OCI-LY1 (cell line): ENCODE data around the gene CRYGD.

Source experiments
- H2AFZ ChIP-seq: fragments of 200-600 bp; sonication (generic), shearing (Covaris generic); 2 replicates; pipeline ENCODE4 v1.6.0; 2014; ENCODE audit warnings: antibody characterized with exemption, mild to moderate bottlenecking, low read length
- H3F3A ChIP-seq: fragments of 200-600 bp; sonication (generic), shearing (Covaris generic); 2 replicates; pipeline ENCODE4 v1.6.0; 2014; ENCODE audit warnings: mild to moderate bottlenecking, antibody characterized with exemption, low read length, moderate library complexity; ENCODE audit not compliant: insufficient read depth
- H3K27ac ChIP-seq: fragments of 200-600 bp; sonication (generic); 2 replicates; pipeline ENCODE4 v1.5.1; 2014; ENCODE audit warnings: low read length, mixed run types, mild to moderate bottlenecking, low read depth; ENCODE audit not compliant: poor library complexity, severe bottlenecking
- H3K27me3 ChIP-seq: fragments of 200-600 bp; sonication (generic); 2 replicates; pipeline ENCODE4 v1.6.0; 2014; ENCODE audit warnings: antibody characterized with exemption, mild to moderate bottlenecking, low read length, moderate library complexity; ENCODE audit not compliant: insufficient read depth
- H3K36me3 ChIP-seq: fragments of 200-600 bp; sonication (generic); 2 replicates; pipeline ENCODE4 v1.6.1; 2014; ENCODE audit warnings: mild to moderate bottlenecking, antibody characterized with exemption, low read length, moderate library complexity, mixed read lengths; ENCODE audit not compliant: insufficient read depth
- H3K4me1 ChIP-seq: fragments of 200-600 bp; sonication (generic); 2 replicates; pipeline ENCODE4 v1.5.1; 2014; ENCODE audit warnings: mild to moderate bottlenecking, low read length, moderate library complexity; ENCODE audit not compliant: insufficient read depth, severe bottlenecking
- H3K4me2 ChIP-seq: fragments of 200-600 bp; sonication (generic), shearing (Covaris generic); 2 replicates; pipeline ENCODE4 v1.6.1; 2014; ENCODE audit warnings: low read length
- H3K4me3 ChIP-seq: fragments of 200-600 bp; sonication (generic); 2 replicates; pipeline ENCODE4 v1.5.1; 2014; ENCODE audit warnings: low read length, low read depth, mild to moderate bottlenecking, mixed read lengths; ENCODE audit not compliant: poor library complexity, severe bottlenecking
- H3K79me2 ChIP-seq: fragments of 200-600 bp; shearing (Covaris generic); 2 replicates; pipeline ENCODE4 v1.6.1; 2016; ENCODE audit warnings: mixed run types, low read length, mixed read lengths; ENCODE audit not compliant: insufficient read depth
- H3K9ac ChIP-seq: fragments of 200-600 bp; sonication (generic), shearing (Covaris generic); 2 replicates; pipeline ENCODE4 v1.6.1; 2014; ENCODE audit warnings: mild to moderate bottlenecking, low read length, mixed read lengths
- H3K9me2 ChIP-seq: fragments of 200-600 bp; sonication (generic), shearing (Covaris generic); 2 replicates; pipeline ENCODE4 v1.6.1; 2014; ENCODE audit warnings: low read depth, mild to moderate bottlenecking, low read length, mixed read lengths
- H3K9me3 ChIP-seq: fragments of 200-600 bp; shearing (Covaris generic); 2 replicates; pipeline ENCODE4 v1.6.1; 2014; ENCODE audit warnings: low read length, mixed read lengths
- H4K20me1 ChIP-seq: fragments of 200-600 bp; sonication (generic), shearing (Covaris generic); 2 replicates; pipeline ENCODE4 v1.6.0; 2016; ENCODE audit warnings: mild to moderate bottlenecking, low read length; ENCODE audit not compliant: insufficient read depth
- CTCF ChIP-seq: fragments of 200-600 bp; sonication (generic), shearing (Covaris generic); IDR thresholded peaks from 2 replicates; pipeline ENCODE4 v1.5.1; 2017; ENCODE audit warnings: mild to moderate bottlenecking, antibody characterized with exemption, low read length, moderate library complexity, mixed read lengths
- EZH2 ChIP-seq: fragments of 200-600 bp; sonication (generic), shearing (Covaris generic); IDR thresholded peaks from 2 replicates; pipeline ENCODE4 v1.8.0; 2017; ENCODE audit warnings: borderline replicate concordance, mixed run types, mild to moderate bottlenecking, antibody characterized with exemption, low read length, moderate library complexity, mixed read lengths

The CRYGD gene

GRCh38 chr2:208147759-208148158, 23.4 kb upstream of the CRYGD start:
- H3K9me3 ChIP-seq = no peaks in the 10 kb centered on the region
- H3K4me3 ChIP-seq = no peak overlapping the region
- no peak overlapping the region for H3K9ac ChIP-seq
- TF ChIP-seq CTCF (no peak), EZH2 (no peak)
- H3K79me2 ChIP-seq = no peaks in the 10 kb centered on the region
- no peaks in the 10 kb centered on the region for H4K20me1 ChIP-seq
- no peaks in the 10 kb centered on the region for H3K36me3 ChIP-seq
- no peak overlapping the region for H2AFZ ChIP-seq
- H3K4me2 ChIP-seq = no peak overlapping the region
- no peaks in the 10 kb centered on the region; the same call in 1 of the 2 replicates for H3K27me3 ChIP-seq
- H3K9me2 ChIP-seq = no peaks in the 10 kb centered on the region
- H3K4me1 ChIP-seq = no peaks in the 10 kb centered on the region
- H3K27ac ChIP-seq = no peak overlapping the region
- H3F3A ChIP-seq = no peaks in the 10 kb centered on the region

DNA sequence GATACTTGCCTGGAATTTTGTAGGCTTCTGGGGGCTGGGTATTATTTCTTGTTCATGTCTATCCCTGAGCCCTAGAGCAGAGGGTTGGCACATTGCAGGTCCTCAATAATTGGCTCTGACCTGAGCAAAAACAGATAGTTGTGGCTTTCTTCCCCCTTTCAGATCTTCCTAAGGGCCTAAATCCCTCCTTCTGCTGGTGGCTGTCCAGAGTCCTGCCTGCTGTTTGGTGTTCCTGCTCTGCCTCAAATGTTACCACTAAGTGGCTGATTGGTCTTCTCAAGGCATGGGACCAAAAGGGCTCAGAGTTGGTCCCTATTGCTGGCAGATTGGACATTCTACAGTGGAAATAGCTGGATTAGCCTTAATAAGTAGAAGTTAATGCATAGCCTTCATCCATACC, 22.7 kb upstream of the CRYGD start:
- Histone ChIP-seq H3K4me3 (no peak overlapping the region), H3K9me2 (no peaks in the 10 kb centered on the region), H3K27me3 (no peaks in the 10 kb centered on the region; the same call in 1 of the 2 replicates), H3K9me3 (no peaks in the 10 kb centered on the region), H3F3A (no peaks in the 10 kb centered on the region), H3K36me3 (no peaks in the 10 kb centered on the region), H3K9ac (no peak overlapping the region), H3K4me2 (no peak overlapping the region), H3K27ac (no peak overlapping the region), H3K79me2 (no peaks in the 10 kb centered on the region), H2AFZ (no peak overlapping the region), H3K4me1 (no peaks in the 10 kb centered on the region), H4K20me1 (no peaks in the 10 kb centered on the region)
- no peak for TF ChIP-seq CTCF
- no peak for TF ChIP-seq EZH2

GRCh38 chr2:208146006-208146405, 21.7 kb upstream of the CRYGD start, which contains the start of gene CRYGB:
TSS of gene CRYGB (minus strand) at chr2:208146158. CDS start at chr2:208146120, 38 bp downstream.
- H3F3A ChIP-seq = no peaks in the 10 kb centered on the region
- no peak within 1 kb of the TSS for H3K27ac ChIP-seq
- H3K9ac ChIP-seq = no peak within 1 kb of the TSS
- no peaks in the 10 kb centered on the region; the same call in 1 of the 2 replicates for H3K27me3 ChIP-seq
- no peaks in the 10 kb centered on the region for H3K36me3 ChIP-seq
- H3K4me3 ChIP-seq = no peak within 1 kb of the TSS
- no peaks in the 10 kb centered on the region for H3K79me2 ChIP-seq
- H3K9me2 ChIP-seq = no peaks in the 10 kb centered on the region
- no peak for TF ChIP-seq CTCF
- no peak for TF ChIP-seq EZH2
- H3K4me2 ChIP-seq = no peak within 1 kb of the TSS
- no peaks in the 10 kb centered on the region for H3K4me1 ChIP-seq
- H3K9me3 ChIP-seq = no peaks in the 10 kb centered on the region
- no peaks in the 10 kb centered on the region for H4K20me1 ChIP-seq
- no peak within 1 kb of the TSS for H2AFZ ChIP-seq
